Measurements from ENCODE around the gene SYT9. TPM values are rescaled to one million over a fixed set of nuclear protein-coding genes. Genes with fewer than 3 reads are reported as not detected.

The SYT9 gene
- total RNA-seq, 1 donor from 2014 or later = 2.9 TPM

GRCh38 chr11:7486781-7487140 lies 235.1 kb downstream of the SYT9 start:
- H3K27ac ChIP-seq = peak overlapping the region; percentile 63

GRCh38 chr11:7487360-7487759 lies 235.7 kb downstream of the SYT9 start:
- H3K4me3 ChIP-seq = peak overlapping the region; percentile 25 to 50
- H3K9me3 ChIP-seq = no peaks in the 10 kb centered on the region
- H3K27ac ChIP-seq = peak overlapping the region; percentile 63
- H3K27me3 ChIP-seq = no peaks in the 10 kb centered on the region
- no peak for TF ChIP-seq POLR2A (IDR thresholded peaks at IDR 0.05)
- no peak for TF ChIP-seq POLR2AphosphoS5 (IDR thresholded peaks at IDR 0.05; ENCODE audit: insufficient read depth in 1 of 2, low read depth in 1 of 2)
- TF ChIP-seq, protein P1, sequence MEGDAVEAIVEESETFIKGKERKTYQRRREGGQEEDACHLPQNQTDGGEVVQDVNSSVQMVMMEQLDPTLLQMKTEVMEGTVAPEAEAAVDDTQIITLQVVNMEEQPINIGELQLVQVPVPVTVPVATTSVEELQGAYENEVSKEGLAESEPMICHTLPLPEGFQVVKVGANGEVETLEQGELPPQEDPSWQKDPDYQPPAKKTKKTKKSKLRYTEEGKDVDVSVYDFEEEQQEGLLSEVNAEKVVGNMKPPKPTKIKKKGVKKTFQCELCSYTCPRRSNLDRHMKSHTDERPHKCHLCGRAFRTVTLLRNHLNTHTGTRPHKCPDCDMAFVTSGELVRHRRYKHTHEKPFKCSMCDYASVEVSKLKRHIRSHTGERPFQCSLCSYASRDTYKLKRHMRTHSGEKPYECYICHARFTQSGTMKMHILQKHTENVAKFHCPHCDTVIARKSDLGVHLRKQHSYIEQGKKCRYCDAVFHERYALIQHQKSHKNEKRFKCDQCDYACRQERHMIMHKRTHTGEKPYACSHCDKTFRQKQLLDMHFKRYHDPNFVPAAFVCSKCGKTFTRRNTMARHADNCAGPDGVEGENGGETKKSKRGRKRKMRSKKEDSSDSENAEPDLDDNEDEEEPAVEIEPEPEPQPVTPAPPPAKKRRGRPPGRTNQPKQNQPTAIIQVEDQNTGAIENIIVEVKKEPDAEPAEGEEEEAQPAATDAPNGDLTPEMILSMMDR (IDR thresholded peaks at IDR 0.05) = no peak
- intact Hi-C loops (cut with DNase I) = no loop called here
- DNase-seq (ENCODE audit: extremely low spot score in 2 of 2) = no peak
- H3K36me3 ChIP-seq = no peaks in the 10 kb centered on the region
- no peaks in the 10 kb centered on the region for H3K4me1 ChIP-seq

More at GRCh38 chr11:7486781-7487140, 235.1 kb downstream of the SYT9 start:
- Histone ChIP-seq H3K9me3 (no peaks in the 10 kb centered on the region), H3K4me1 (no peaks in the 10 kb centered on the region), H3K36me3 (no peaks in the 10 kb centered on the region), H3K27me3 (no peaks in the 10 kb centered on the region), H3K4me3 (peak overlapping the region; percentile 25 to 50)
- intact Hi-C loops (cut with DNase I) = no loop called here
- DNase-seq (ENCODE audit: extremely low spot score in 2 of 2) = no peak
- TF ChIP-seq, protein P1 (IDR thresholded peaks at IDR 0.05) = no peak
- TF ChIP-seq POLR2A (IDR thresholded peaks at IDR 0.05) (no peak), POLR2AphosphoS5 (IDR thresholded peaks at IDR 0.05; ENCODE audit: insufficient read depth in 1 of 2, low read depth in 1 of 2) (no peak)

GRCh38 chr11:7488681-7489080 lies 237.0 kb downstream of the SYT9 start:
- TF ChIP-seq, protein P1 (IDR thresholded peaks at IDR 0.05) = no peak
- TF ChIP-seq POLR2A (IDR thresholded peaks at IDR 0.05) = no peak
- TF ChIP-seq POLR2AphosphoS5 (IDR thresholded peaks at IDR 0.05; ENCODE audit: insufficient read depth in 1 of 2, low read depth in 1 of 2) = no peak
- H3K4me1 ChIP-seq = peaks cover 7% of the 10 kb centered on the region
- intact Hi-C loops (cut with DNase I) = no loop called here
- DNase-seq (ENCODE audit: extremely low spot score in 2 of 2) = no peak
- no peaks in the 10 kb centered on the region for H3K9me3 ChIP-seq
- no peak overlapping the region for H3K27ac ChIP-seq
- H3K27me3 ChIP-seq = no peaks in the 10 kb centered on the region
- H3K4me3 ChIP-seq = no peak overlapping the region
- no peaks in the 10 kb centered on the region for H3K36me3 ChIP-seq

GRCh38 chr11:7489376-7489775 lies 237.7 kb downstream of the SYT9 start:
- H3K9me3 ChIP-seq = no peaks in the 10 kb centered on the region
- DNase-seq (ENCODE audit: extremely low spot score in 2 of 2) = no peak
- peaks cover 7% of the 10 kb centered on the region for H3K4me1 ChIP-seq
- H3K27ac ChIP-seq = peak overlapping the region; percentile 16
- H3K27me3 ChIP-seq = no peaks in the 10 kb centered on the region
- no peaks in the 10 kb centered on the region for H3K36me3 ChIP-seq
- TF ChIP-seq, protein P1 (IDR thresholded peaks at IDR 0.05) = no peak
- TF ChIP-seq POLR2A (IDR thresholded peaks at IDR 0.05) (no peak), POLR2AphosphoS5 (IDR thresholded peaks at IDR 0.05; ENCODE audit: insufficient read depth in 1 of 2, low read depth in 1 of 2) (no peak)
- intact Hi-C loops (cut with DNase I) = no loop called here
- no peak overlapping the region for H3K4me3 ChIP-seq

- no peak overlapping the region for H3K4me3 ChIP-seq
- TF ChIP-seq POLR2AphosphoS5 (IDR thresholded peaks at IDR 0.05; ENCODE audit: insufficient read depth in 1 of 2, low read depth in 1 of 2) = no peak
- TF ChIP-seq, protein P1 (IDR thresholded peaks at IDR 0.05) = no peak
- no peak for TF ChIP-seq POLR2A (IDR thresholded peaks at IDR 0.05)
- intact Hi-C loops (cut with DNase I) = no loop called here
- no peaks in the 10 kb centered on the region for H3K9me3 ChIP-seq
- H3K4me1 ChIP-seq = peaks cover 7% of the 10 kb centered on the region
- no peaks in the 10 kb centered on the region for H3K27me3 ChIP-seq
- peak overlapping the region; percentile 68 for H3K27ac ChIP-seq
- no peaks in the 10 kb centered on the region for H3K36me3 ChIP-seq
- DNase-seq (ENCODE audit: extremely low spot score in 2 of 2) = no peak
Measured at GRCh38 chr11:7490054-7490453, 238.3 kb downstream of the SYT9 start.

Data from vagina (tissue), 2 donors.